GM11168 (cell line): Measurements from ENCODE around the gene SMAD3.

Experiments
- in situ Hi-C: fragments of 300-500 bp; cut with MboI; formaldehyde crosslinking; loops from one replicate; pipeline ENCODE4 v1.12.0; 2022; ENCODE audit warnings: low sequenced_read_pairs; ENCODE audit not compliant: unreplicated experiment

Gene SMAD3

DNA sequence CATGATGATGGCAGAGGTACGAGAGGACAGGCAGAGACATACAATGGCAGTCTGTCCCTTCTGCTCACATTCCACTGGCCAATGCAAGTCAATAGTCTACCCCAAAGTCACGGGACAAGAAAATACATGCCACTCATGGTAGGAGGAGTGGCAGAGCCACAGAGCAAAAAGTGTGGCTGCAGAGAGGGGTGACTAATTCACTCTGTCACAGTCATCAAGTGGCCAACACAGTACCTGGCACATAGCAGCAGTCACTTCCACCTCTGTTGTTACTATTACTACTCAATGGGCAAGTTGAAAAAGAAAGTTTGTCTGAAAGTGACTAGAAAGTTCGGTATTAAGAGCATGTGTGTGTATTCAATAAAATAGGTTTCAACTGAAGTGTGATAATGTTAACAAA, 91.4 kb downstream of the SMAD3 start:
- in situ Hi-C loops, result no loop called here

DNA sequence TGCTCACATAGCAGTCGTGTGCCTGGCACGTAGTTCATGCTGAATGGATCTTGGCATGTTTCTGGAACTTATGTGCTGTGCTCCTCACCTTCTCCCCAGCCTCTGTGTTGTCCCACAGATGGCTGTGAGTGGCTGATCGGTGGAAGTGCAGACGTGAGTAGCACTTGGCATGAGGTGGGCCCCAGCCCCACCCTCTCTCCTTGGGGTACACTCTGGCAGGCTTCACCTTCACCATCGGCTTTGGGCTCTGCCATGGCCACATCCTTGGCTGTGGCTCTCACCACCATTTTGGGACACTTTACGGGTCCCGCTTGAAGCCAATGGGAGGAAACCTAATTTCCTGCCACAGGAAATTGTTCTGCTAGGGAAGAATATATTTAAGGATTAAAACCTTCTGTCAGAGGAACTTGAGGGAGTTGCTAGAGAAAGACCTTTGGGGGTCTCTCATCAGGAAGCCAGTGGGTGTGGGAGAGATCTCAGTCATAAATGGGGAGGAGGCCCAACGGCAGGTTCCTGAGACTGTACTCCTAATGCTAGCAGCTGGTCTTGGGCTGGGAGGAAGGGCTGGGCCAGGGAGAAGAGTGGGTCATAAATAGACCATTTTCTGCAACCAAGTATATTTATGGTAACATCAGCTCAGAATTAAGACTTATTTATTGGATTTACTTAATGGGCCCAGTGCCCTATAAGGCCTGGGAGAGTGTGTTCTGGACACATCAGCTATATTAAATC, 92.3 kb downstream of the SMAD3 start:
- in situ Hi-C loops, result no loop called here

DNA sequence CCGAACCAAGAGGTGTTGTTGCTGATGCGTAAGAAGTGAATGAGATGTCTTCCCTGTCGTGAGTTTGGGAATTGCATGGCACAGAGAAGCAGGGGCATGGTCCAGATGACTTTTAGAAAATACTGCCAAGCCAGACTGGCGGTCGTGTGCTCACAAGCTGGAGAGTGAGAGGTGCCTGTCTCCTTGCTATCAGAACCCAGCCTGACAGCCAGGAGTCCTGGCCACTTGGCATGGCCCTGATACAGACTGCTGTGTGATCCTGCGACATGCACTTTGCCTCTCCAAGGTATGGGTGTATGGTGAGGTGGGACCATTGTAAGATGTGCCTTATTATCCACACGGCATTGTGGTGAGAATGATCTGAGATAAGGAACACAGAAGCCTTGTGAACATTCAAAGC, 93.0 kb downstream of the SMAD3 start:
- in situ Hi-C loops, result no loop called here

DNA sequence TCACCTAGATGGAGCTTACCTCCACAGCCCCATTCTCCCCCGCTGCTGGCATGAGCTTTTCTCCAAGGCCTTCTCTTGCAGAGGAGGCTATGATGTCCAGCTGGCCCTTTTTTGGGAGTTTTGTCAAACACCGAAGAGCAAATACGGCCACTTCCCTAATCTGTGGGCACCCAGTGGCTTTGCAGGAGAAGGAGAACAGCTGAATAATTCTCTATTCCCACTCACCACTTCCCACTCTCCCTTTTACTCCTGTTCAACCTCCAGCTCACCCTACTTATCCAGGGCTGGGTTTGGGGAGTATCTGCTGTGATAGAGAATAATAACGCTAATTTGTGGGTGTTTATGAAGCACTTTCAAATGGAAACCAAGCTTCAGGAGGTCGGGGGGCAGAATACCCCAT, 96.0 kb downstream of the SMAD3 start:
- in situ Hi-C loops, result no loop called here

DNA sequence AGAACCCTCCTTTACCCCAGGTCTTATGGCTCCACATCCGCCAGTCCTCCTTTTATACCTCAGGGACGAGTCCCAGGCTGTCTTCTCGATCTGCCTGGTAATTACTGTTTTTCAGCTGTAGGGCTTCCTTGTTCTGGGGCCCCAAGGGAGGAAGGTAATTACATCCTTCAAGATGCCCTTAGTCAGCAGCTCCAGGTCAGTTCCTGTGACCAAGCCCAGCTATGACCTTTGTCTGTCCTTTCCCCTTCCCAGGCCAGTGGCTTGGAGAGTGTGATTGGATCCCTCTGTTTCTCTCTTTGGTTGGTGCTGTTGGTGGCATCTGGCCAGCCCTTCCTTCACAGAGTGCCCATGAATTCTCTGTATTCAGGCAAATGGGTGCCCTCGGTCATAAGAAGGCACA, 96.5 kb downstream of the SMAD3 start:
- in situ Hi-C loops, result no loop called here

DNA sequence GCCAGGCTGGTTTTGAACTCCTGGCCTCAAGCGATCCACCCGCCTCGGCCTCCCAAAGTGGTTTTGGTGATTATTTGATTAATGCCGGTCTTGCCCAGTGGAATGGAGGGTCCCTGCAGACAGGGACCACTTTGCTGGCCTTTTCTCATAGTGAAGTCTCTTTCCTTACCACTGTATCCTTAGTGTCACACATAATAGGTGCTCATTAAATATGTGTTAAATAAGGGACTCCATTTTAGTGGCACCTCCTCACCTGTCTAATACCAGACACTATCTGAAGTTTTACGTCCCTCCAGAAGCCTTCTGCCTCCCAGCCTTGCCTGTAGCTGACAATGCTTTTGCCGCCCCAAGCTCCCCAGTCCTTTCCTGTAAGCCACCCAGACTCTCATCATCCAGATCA, 97.8 kb downstream of the SMAD3 start:
- in situ Hi-C loops, result no loop called here

DNA sequence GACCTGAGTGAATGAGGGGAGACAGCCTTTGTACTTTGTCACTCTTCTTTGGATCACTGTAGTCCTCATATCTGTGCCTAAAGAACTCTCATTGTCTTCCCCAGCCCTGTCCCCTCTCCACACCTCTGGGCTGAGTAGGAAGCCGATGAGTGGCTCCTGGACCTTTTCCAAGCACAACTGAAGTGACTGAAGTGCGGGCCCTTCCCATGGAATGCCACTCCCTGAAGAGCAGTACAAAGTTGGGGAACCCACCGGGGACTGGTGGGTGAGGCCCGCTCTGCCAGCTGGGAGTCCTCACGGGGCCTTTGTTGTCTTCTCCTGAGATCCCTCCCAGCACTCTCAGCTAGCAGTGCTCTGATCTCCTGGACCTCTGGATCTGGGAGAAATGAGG, 99.0 kb downstream of the SMAD3 start:
- in situ Hi-C loops, result no loop called here

DNA sequence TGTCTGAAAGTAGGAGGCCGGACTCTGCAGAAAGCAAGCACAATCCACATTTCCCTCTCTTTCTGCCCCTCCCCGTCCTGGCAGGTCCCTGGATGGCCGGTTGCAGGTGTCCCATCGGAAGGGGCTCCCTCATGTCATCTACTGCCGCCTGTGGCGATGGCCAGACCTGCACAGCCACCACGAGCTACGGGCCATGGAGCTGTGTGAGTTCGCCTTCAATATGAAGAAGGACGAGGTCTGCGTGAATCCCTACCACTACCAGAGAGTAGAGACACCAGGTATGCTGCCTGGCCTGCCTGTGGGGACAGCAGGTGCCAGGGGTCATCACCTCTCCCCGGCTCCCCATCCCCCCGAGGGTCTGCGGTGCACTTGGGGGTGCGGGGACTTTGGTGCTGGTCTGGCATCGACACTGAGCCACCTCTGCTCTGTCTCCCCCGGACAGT, 99.4 kb downstream of the SMAD3 start:
- in situ Hi-C loops, result no loop called here

DNA sequence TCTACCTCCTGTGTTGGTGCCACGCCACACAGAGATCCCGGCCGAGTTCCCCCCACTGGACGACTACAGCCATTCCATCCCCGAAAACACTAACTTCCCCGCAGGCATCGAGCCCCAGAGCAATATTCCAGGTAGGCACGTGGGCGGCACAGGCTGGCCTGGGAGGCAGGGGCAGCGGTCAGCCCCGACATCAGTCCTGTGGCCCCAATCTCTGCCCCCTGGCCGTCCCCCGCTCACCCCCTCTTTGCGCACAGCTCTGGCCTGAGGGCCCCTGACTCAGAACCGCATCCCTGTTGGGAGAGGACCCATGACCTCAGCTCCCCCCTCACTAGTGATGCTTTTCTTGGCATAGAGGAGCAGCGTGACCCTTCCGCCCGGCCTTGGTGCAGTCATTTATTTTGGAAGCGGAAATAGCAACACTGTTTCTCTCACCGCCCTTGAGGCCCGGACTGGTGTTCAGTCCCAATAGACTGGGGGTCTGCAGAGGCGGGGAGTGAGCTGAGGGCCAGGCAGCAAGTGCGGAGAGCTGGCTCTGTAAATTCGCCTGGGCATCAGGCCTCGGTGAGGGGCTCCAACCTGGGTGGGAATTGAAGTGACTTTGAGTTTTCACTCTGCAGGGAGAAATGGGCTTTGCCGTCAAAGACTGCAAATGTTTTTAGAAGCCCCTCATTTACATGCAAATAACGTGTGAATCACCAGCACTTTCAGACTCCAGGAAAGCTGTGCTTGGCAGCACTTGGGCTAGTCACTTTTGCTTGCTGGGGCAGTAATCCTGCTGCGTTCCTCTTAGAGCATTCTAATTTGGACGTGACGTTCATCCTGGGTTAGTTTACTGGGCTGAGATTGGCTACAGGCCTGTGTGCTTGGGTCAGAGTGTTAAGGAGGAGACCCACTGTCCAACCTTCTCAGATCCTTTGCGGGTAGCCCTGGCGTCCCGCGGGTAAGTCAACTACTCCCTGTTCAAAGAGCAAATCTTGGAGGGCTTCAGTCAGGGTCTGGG, 100.2 kb downstream of the SMAD3 start:
- in situ Hi-C loops, result no loop called here

DNA sequence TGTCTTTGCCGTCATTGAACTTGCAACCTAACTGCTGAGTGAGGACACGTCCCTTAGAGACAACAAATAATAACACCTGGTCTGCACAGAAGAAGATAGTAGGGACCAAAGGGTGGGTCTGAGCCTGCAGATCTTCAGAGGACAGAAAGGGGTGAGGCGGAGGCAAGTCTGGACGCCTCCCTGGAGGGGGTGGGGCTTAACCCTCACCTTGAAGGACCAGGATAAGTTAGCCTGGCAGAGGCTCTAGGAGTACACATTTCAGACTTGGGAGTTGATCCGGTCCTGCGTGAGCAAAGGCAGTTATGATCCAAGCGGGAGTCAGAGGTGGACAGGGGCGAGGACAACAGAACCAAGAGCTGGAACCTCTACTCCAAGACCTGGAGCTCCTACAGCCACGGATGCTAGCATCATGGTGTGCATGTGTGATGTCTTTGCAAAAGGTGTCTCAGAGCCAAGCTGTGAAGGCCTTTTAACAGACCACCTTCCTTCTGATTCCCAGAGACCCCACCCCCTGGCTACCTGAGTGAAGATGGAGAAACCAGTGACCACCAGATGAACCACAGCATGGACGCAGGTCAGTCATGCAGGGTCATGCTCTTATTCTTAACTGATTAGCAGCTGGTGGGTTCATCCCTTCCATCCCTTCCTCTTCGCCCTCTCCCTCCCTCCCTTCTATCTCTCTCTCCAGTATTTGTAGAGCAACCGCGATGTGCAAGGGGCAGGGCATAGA, 101.0 kb downstream of the SMAD3 start:
- in situ Hi-C loops, result no loop called here

DNA sequence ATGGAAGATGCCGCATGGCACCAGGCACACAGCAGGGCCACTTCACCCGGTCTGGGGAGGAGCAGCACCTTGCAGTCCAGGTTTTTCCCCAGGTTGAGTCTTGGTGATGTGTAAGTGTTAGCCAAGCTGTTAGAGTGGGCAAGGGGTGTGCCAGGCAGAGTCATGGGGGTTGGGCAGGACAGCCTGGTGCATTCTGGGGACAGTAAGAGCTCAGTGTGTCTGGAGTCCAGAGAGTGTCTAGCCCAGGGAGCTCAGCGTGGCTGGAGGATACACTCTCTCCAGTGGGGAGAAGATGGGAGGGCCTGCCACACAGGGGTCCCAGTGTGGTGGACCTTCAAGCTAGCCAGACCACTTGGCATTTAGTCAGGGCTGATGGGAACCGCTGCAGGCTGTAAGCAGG, 101.7 kb downstream of the SMAD3 start:
- in situ Hi-C loops, result no loop called here

DNA sequence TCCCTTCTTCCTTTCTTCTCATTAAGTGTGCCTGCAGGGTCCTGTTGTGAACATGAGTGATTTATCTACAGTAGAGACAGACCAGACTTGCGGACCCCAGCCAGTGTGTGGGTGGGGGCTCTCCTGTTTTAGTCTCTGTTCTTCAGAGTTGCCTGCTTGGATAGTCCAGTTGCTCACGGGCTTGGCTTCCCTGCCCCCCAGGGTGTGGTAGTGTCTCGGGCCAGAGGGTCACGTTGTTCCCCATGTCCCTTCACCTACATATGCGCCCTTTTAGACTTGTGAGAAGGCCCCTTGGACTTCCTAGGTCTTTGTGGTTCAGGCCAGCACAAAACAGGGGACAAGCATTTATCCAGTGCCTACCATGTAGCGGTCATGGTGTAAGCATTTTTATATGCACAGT, 103.3 kb downstream of the SMAD3 start:
- in situ Hi-C loops, result no loop called here

DNA sequence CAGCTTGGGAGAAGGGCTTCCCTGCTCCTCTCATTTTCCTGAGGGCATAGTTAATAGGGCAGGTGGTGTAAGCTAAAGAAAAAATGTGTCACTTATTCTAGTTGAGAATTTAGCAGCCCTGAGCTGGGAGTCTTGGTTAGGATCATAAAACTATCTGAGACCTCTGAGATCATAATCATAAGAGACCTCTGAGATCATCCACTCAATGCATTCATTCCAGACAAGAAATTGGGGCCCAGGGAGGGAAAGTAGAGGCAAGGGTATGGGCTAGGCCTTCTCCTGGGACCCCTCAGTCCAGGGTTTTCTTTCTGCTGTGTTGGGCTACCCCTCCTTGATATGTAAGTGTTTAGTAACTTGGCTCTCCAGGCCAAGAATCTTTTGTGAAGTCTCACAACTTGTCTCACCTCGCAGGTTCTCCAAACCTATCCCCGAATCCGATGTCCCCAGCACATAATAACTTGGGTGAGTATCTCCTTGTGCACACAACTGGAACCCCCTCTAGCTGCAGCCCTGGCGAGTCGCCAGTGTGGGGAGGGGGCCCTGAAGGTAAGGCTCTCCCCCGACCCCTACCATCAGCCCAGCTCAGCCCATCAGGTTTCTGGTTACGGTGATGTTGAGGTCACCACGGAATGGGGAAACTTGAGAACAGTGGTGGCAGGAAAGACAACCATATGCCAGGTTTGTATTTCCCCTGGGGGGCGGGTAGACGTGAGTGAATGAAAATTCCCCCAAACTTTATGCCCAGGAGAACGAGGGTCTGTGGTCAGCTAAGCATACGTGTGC, 104.9 kb downstream of the SMAD3 start:
- in situ Hi-C loops, result no loop called here

DNA sequence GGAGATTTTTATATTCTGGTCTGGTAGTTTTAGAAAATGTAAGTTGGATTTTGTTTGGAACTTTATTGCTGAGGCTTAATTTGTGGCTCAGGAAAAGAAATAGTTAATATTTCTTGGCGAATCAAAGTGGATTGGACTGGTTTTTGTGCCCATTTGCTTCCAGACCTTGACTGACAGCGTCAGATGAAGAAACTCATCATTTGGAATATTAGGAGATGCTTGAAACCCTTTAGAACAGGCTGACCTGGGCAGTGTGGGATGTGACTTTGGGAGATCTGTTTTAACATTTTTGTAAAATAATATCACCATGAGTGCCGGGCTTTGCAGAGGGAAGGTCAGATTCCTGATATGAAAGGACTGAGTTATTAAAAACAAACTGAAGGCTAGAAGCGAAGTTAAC, 106.1 kb downstream of the SMAD3 start:
- in situ Hi-C loops, result no loop called here

DNA sequence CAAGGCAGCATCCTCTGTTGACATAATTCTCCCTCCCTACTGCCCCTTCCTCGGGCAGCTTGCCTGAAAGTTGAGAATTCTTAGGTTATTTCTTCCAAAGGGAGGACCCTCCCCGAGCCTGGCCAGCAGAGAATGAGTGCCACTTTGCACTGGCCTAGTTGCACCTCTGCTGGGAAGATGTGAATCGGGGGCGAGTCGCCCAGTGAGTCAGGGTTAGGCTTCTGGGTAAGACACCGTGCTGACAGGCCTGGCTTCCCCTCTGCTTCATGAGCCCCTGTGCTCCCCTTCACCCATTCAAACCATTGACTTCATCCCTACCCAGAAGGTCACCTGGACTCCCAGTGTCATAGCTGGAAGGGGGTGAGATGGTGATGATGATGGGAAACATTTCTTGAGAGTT, 106.8 kb downstream of the SMAD3 start:
- in situ Hi-C loops, result no loop called here

DNA sequence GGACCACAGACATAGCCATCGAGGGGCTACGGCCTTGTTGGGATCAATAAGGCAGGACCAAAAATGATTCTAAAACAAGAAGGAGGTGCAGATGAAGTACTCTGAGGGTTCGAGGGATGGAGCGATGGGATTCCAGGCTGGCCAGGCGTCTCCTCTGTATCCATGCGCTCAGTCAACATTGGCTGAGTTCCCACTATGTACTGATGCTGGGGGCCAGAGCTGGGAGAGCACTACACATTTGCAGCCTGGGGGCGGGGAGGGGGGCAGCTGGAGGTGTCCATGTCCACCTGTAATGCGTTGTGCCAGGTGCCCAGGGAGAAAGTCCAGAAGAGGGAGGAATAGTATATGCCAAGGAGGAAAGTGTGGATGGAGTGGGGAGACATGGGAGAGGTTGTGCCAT, 107.6 kb downstream of the SMAD3 start:
- in situ Hi-C loops, result no loop called here

DNA sequence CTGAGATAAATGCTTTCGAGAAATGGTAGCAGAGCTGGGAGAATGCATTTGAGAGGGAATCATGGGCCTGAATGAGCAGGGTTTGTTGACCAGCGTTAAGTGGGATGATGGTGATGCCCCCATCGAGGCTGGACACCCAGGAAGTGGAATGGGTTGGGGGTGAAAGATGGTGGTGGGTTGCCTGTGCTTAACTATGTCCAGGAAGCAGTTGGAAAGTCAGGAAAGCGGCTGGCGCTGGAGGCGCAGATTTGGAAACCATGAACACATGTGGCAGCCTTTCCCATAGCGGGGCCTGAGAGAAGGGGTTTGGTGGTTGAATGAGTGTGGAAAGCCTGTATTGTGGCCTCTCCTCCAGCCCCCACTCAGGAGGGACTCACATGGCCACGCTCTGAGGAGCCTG, 108.4 kb downstream of the SMAD3 start:
- in situ Hi-C loops, result no loop called here

DNA sequence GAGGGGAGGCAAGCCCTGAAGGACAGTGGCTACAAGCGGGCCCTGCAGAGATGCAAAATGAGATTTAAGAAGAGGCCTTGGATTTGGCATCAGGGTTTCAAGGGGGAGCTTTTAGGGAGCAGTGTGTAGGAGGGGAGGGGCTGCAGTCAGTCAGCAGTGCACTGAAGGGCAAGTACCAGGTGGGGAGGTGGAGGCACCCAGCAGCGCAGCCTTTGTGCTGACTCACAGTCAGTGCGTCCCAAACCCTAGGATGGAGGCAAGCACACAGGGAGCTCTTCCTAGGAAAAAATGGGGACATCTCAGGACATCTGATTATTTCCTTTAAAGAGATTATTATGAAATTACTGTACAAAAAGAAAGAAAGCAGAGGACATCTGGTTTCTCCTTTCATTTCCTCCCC, 109.0 kb downstream of the SMAD3 start:
- in situ Hi-C loops, result no loop called here

DNA sequence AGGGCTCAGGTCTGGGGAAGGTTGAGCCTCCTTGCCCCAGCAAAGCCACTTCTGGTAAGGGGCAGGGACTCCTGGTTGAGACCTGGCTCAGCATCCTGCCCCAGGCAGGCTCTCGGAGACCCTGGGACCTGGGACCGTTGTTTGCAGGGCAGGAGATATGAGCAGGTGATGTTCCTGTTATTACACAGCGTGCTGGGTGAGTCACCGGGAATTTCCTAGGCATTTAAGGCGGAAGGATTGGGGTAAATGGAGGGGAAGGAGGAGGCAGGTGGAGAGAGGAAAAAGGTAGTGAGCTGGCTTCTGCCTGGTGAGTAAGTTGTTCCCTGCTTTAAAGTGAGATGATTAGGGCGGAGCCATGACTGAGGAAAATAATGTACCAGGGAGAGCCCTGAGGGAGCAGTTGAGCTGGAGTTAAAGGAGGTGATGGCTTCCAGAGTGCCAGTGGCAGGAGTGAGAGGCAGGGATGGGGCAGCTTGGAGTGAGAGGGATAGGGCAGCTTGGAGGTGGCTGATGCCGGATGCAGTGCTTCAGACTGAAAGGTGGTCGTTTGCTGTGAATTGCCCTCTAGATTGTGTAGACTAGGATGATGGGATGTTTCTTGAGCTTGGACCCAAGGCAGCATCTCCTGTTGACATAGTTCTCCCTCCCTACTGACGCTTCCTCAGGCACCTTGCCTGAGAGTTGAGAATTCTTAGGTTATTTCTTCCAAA, 109.6 kb downstream of the SMAD3 start:
- in situ Hi-C loops, result no loop called here
